CD4-positive, alpha-beta T cell (primary cell): ENCODE measurements around the gene MICAL3. TPM values are rescaled to one million over a fixed set of nuclear protein-coding genes. Genes with fewer than 3 reads are reported as not detected.

Experiments used
- ATAC-seq: fragments of 200-7000 bp; cut with Tn5 transposase; one replicate; pipeline ENCODE4 v1.10.0; 2022; ENCODE audit warnings: mild to moderate bottlenecking; ENCODE audit not compliant: poor library complexity
- CTCF ChIA-PET: fragments of 350-600 bp; sonication (Branson Sonifier 250); formaldehyde crosslinking; loops from one replicate; lab custom pipeline; 2021; ENCODE audit warnings: antibody characterized with exemption, inconsistent platforms; lab: Charles Lee
- POLR2A ChIA-PET: fragments of 350-600 bp; sonication (Branson Sonifier 250); formaldehyde crosslinking; loops from one replicate; lab custom pipeline; 2021; ENCODE audit warnings: antibody characterized with exemption, inconsistent platforms; lab: Charles Lee
- DNase-seq, 14 experiments: peaks; one replicate each; pipeline ENCODE4 v3.0.0-alpha.2; 2013 to 2020; ENCODE audit warnings: mixed read lengths in 2 of 14
- H3K27ac ChIP-seq, 2 donors: one replicate each; pipeline versions ENCODE4 v1.5.1 to v1.7.0; 2013; ENCODE audit warnings: low read length in 2 of 2, low read depth in 1 of 2, mild to moderate bottlenecking in 1 of 2
- H3K27me3 ChIP-seq, 2 experiments: 1 replicate in 1 of 2; 2 replicates in 1 of 2; pipeline versions ENCODE4 v1.6.1 to v1.7.0; 2013; ENCODE audit warnings: low read length in 2 of 2, control low read depth in 1 of 2, mild to moderate bottlenecking in 1 of 2, moderate library complexity in 1 of 2; ENCODE audit not compliant: insufficient read depth in 2 of 2, control insufficient read depth in 1 of 2
- H3K36me3 ChIP-seq: one replicate; pipeline ENCODE4 v1.6.1; 2013; ENCODE audit warnings: low read length, control low read depth; ENCODE audit not compliant: insufficient read depth
- H3K4me1 ChIP-seq: one replicate; pipeline ENCODE4 v1.6.1; 2013; ENCODE audit warnings: low read length, control low read depth; ENCODE audit not compliant: insufficient read depth
- H3K4me3 ChIP-seq: one replicate; pipeline ENCODE4 v1.5.1; 2013; ENCODE audit warnings: mild to moderate bottlenecking, low read length, moderate library complexity
- H3K9me3 ChIP-seq, 2 experiments: 1 replicate in 1 of 2; 2 replicates in 1 of 2; pipeline versions ENCODE4 v1.6.1 to v1.7.0; 2013; ENCODE audit warnings: low read length in 2 of 2, mild to moderate bottlenecking in 2 of 2, control low read depth in 1 of 2, moderate library complexity in 1 of 2; ENCODE audit not compliant: control insufficient read depth in 1 of 2, insufficient read depth in 1 of 2
- H3K27ac Mint-ChIP-seq: one replicate; pipeline ENCODE4 v1.8.0; 2020; ENCODE audit warnings: mixed read lengths
- H3K27me3 Mint-ChIP-seq: one replicate; pipeline ENCODE4 v1.8.0; 2021; ENCODE audit warnings: mixed read lengths
- H3K36me3 Mint-ChIP-seq: one replicate; pipeline ENCODE4 v1.8.0; 2021; ENCODE audit warnings: low read depth, mixed read lengths
- H3K4me1 Mint-ChIP-seq: one replicate; pipeline ENCODE4 v1.8.0; 2021; ENCODE audit warnings: low read depth, mixed read lengths
- H3K4me3 Mint-ChIP-seq: one replicate; pipeline ENCODE4 v1.8.0; 2020; ENCODE audit warnings: mild to moderate bottlenecking, mixed read lengths
- H3K9me3 Mint-ChIP-seq: one replicate; pipeline ENCODE4 v1.8.0; 2020; ENCODE audit warnings: mixed read lengths
- CTCF ChIP-seq: fragments of 200-600 bp; IDR thresholded peaks from one replicate; pipeline ENCODE4 v1.8.0; 2022; ENCODE audit warnings: antibody characterized with exemption, mild to moderate bottlenecking
- intact Hi-C, 2 experiments: fragments of 100-400 bp; cut with DNase I in 1 of 2; cut with micrococcal nuclease in 1 of 2; formaldehyde crosslinking; loops; one replicate each; pipeline versions ENCODE4 v1.15.1 to v1.9.0; 2023 to 2025; cut with DNase I, micrococcal nuclease
- total RNA-seq, 174 experiments: library from RNA in 2 of 174; stranded (reverse) in 2 of 174; gene quantifications; one replicate each; pipeline ENCODE4 v1.2.3 and lab custom pipeline; 2021 to 2026

MICAL3 gene
- total RNA-seq, 2 experiments from 2014 or later, result 9.4 to 9.9 TPM

GRCh38 chr22:18024956-18025720 lies 777 bp upstream of the MICAL3 start:
- Mint-ChIP-seq H3K36me3 (no peaks in the 10 kb centered on the region), H3K9me3 (no peaks in the 10 kb centered on the region), H3K4me1 (peaks cover 4% of the 10 kb centered on the region), H3K4me3 (peak overlapping the region; percentile 85), H3K27me3 (peaks cover 69% of the 10 kb centered on the region), H3K27ac (no peak overlapping the region)
- Histone ChIP-seq H3K27ac (no peak overlapping the region), H3K27me3 (peaks cover 17 to 22% of the 10 kb centered on the region in 2 experiments), H3K9me3 (no peaks in the 10 kb centered on the region), H3K4me3 (no peak overlapping the region), H3K36me3 (no peaks in the 10 kb centered on the region), H3K4me1 (peaks cover 16% of the 10 kb centered on the region)
- DNase-seq (no peak), ATAC-seq (no peak)
- intact Hi-C loops, result loop anchor here in 1 of 2 experiments (1.0 kb wide), 1 partner anchor 195 kb away; no protein-coding TSS in a partner anchor
- CTCF ChIA-PET, result interaction anchor here (0.6 to 1.4 kb wide), 3 partner anchors 33 to 663 kb away, joined by 3 to 16 read pairs (median 4); no protein-coding TSS in a partner anchor
- TF ChIP-seq CTCF, result no peak
- POLR2A ChIA-PET, result interaction anchor here (2.2 kb wide), 1 partner anchor 53 kb away, joined by 7 read pairs; the partner anchor contains the start of gene PEX26

GRCh38 chr22:18023509-18024275 lies 669 bp downstream of the MICAL3 start:
- Histone ChIP-seq H3K4me3 (peak overlapping the region; percentile 47), H3K9me3 (no peaks in the 10 kb centered on the region), H3K36me3 (no peaks in the 10 kb centered on the region), H3K27ac (no peak overlapping the region), H3K27me3 (peaks cover 17 to 22% of the 10 kb centered on the region in 2 experiments), H3K4me1 (peaks cover 16% of the 10 kb centered on the region)
- Mint-ChIP-seq H3K27ac (no peak overlapping the region), H3K9me3 (no peaks in the 10 kb centered on the region), H3K36me3 (no peaks in the 10 kb centered on the region), H3K4me1 (peaks cover 4% of the 10 kb centered on the region), H3K4me3 (peak overlapping the region; percentile 88), H3K27me3 (peaks cover 64% of the 10 kb centered on the region)
- DNase-seq (peak in 8 of 14 experiments; percentile 7 to 56 (median 16)), ATAC-seq (peak; percentile 27)
- CTCF ChIA-PET, result interaction anchor here (1.2 to 1.4 kb wide), 2 partner anchors 104 to 194 kb away, joined by 3 to 16 read pairs; no protein-coding TSS in a partner anchor
- TF ChIP-seq CTCF, result no peak
- intact Hi-C loops, result loop anchor here in 1 of 2 experiments (1.0 kb wide), 1 partner anchor 193 kb away; no protein-coding TSS in a partner anchor
- POLR2A ChIA-PET, result interaction anchor here (0.6 to 2.2 kb wide), 3 partner anchors 22 to 189 kb away, joined by 3 to 7 read pairs (median 4); partner anchors contain the start of gene PEX26

GRCh38 chr22:18022876-18023275 lies 1.5 kb downstream of the MICAL3 start:
- POLR2A ChIA-PET, result interaction anchor here (1.3 to 2.2 kb wide), 2 partner anchors 21 to 55 kb away, joined by 4 to 7 read pairs; partner anchors contain the start of gene PEX26
- no peak for ATAC-seq
- Histone ChIP-seq H3K27ac (no peak overlapping the region), H3K9me3 (no peaks in the 10 kb centered on the region), H3K27me3 (peaks cover 17% of the 10 kb centered on the region in 2 experiments), H3K4me3 (no peak overlapping the region), H3K36me3 (no peaks in the 10 kb centered on the region), H3K4me1 (peaks cover 16% of the 10 kb centered on the region)
- no peak for TF ChIP-seq CTCF
- DNase-seq, result no peak
- Mint-ChIP-seq H3K36me3 (no peaks in the 10 kb centered on the region), H3K27ac (no peak overlapping the region), H3K27me3 (peaks cover 60% of the 10 kb centered on the region), H3K4me3 (peak overlapping the region; percentile 67), H3K4me1 (peaks cover 4% of the 10 kb centered on the region), H3K9me3 (no peaks in the 10 kb centered on the region)
- CTCF ChIA-PET, result interaction anchor here (0.9 kb wide), 1 partner anchor 47 kb away, joined by 3 read pairs; no protein-coding TSS in a partner anchor
- intact Hi-C loops, result no loop called here
